ENCODE results near the gene CSH1.
"Not testable (repeated sequence)": the region's sequence is repeated elsewhere in the genome, so short reads cannot be mapped to it uniquely, and the experiment has no call there.

The CSH1 gene

DNA sequence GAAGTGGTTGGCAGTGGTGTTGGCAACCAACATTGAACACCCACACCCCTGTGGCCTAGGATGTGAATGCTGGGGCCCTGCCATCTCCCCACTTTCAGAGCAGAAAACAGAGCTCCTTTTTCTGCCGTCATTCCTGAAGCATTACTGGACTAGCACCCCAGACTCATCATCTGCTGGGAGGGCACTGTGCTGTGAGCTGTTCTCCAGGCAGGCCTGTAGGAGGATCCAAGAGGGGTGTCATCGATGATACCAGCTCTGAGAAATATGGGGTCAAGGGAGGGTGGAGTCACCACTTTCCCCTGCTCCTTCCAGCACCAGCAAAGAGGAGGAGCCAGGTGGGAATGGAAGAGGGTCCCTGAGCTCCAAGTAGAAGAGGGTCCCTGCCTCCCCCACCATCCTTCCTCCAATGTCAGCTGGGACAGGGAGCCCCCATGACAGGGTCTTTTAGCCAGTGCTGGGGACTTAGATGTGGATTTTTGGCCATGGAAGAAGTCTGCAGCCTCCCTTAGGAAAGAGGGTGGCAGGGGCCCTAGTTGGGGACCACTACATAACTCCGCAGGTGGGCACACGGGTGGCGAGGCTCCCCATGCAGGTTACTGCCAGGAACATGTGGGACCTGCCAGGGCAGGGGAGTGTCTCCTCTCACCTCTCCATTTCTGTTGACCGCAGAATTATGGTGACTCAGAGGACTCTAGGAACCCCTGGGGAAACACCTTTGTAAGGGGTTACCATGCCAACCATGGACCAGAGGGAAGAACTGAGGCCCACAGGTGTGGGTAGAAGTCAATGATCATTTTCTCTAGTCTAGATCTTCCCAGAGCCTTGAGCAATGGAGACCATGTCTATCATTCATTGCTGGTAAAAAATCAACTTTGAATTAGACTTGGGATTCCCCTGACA is 2.8 kb upstream of the CSH1 start:
- not testable (repeated sequence) for DNase-seq

DNA sequence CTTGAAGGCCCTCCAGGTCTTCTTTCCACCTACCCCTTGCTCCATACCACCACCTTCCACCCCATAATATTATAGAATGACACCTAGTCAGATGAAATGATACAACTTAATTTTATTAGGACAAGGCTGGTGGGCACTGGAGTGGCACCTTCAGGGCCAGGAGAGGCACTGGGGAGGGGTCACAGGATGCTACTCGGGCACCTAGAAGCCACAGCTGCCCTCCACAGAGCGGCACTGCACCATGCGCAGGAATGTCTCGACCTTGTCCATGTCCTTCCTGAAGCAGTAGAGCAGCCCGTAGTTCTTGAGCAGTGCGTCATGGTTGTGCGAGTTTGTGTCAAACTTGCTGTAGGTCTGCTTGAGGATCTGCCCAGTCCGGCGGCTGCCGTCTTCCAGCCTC is 1.6 kb downstream of the CSH1 start:
- not testable (repeated sequence) for DNase-seq

DNA sequence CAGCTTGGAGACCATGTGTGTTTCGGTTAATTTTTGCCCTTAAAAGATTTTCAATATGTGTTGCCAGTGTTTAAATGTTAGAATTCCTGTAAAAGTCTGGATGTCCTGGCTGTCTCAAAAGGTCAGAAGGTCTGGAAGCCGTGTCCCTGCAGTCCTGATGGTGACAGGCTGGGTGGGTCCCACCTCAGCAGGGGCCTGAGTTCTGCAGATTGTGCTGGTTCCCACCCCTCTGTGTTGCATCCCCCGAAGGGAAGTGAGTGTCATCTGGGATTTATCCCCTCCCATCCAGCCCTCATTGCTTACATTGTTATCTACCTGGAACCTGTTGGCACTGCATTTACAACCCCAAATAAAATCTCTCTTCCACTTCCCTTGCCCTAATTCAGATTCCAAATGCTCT is 2.4 kb downstream of the CSH1 start:
- DNase-seq: not testable (repeated sequence)

DNA sequence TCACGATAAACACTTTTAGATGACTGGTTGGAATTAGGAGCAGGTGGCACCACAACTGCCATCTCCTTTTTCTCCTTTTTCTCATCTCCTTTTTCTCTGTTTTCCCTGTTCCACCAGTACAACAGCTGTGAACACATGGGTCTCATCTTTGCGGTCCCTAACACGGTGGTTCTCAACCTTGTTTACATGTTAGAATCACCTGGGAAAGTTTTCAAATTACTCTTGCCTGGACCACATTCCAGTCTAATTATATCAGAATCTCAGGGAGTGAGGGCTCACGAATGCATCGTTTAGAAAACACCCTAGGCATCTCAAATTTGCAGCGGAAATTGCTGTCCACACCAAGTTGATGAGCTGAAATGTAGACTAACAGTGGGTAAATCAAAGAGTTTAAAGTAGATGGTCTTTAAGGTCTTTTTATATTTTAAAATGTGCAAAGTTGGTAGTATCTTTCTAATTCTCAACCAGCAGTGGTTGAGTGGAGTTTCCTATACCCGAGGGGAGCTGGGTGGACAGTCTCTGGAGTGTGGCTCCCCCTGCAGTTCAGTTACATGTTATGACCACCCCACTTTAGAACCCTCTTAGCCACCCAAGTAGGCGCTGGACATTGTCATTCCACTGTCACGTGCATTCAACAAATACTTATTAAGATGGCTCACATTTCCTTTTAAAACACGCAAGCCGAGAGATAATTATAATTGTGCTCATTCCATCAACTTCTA is 3.9 kb downstream of the CSH1 start:
- not testable (repeated sequence) for DNase-seq

DNA sequence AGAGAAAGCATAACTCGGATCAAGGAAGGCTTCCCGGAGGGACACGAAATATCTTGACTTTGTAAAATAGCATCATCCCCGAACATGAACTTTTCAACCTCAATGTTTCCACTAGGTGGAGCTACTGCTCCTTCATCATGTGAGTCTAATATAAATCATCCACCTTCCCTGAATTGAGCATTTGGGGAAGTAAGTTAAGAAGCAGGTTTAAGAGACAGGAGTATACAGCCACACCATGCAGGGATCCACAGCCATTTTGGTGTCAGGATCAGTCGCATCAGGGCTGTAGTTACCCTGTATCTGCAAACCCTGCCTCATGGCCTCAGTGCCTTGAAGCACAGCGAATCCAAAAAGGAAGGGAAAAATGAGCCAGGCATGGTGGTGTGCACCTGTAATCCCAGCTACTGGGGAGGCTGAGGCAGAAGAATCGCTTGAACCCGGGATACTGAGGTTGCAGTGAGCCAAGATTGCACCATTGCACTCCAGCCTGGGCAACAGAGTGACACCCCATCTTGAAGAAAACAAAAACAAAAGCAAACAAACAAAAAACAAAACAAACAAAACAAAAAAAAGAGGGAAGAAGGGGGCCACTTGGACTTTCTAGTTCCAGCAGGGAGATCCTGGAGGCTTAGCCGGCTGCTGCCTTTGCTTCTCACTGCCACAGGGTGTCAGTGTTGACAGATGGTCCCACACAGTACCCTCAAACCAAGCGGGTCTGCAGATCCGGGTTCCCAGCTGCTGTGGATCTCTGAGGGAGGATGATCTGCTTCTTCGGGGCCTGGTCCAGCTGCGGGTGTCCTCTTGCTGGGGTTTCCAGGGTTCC is 7.1 kb downstream of the CSH1 start:
- DNase-seq: not testable (repeated sequence)

DNA sequence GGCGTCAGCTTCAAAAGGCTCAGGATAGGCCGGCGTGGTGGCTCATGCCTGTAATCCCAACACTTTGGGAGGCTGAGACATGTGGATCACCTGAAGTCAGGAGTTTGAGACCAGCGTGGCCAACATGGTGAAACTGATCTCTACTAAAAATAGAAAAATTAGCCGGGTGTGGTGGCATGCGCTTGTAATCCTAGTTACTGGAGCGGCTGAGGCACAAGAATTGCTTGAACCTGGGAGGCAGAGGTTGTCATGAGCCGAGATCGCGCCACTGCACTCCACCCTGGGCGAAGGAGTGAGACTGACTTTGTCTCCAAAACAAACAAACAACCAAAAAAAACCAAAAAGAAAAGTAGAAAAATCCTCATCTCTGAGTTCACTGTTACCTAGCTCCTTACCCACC is 11.3 kb downstream of the CSH1 start:
- DNase-seq: not testable (repeated sequence)

DNA sequence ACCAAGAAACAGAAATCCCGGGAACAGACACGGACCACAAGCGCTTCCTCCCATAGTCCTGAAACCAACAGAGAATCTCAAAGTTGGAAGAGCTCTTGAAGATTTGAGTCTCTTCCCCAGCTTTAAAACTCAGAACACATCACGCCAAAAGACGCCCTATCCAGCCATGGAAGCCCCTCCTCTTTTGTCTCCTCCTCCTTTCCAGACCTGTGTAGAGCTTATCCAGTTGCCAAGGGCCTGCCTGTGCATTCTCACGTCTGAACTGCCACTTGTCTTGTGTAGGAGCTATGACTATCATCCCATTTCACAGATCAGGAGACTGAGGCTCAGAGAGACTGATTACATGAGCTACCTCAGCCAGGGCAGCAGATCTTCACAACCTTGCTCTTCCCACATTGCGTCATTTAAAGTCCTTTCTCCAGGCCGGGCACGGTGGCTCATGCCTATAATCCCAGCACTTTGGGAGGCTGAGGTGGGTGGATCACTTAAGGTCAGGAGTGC is 13.7 kb downstream of the CSH1 start:
- DNase-seq: not testable (repeated sequence)

DNA sequence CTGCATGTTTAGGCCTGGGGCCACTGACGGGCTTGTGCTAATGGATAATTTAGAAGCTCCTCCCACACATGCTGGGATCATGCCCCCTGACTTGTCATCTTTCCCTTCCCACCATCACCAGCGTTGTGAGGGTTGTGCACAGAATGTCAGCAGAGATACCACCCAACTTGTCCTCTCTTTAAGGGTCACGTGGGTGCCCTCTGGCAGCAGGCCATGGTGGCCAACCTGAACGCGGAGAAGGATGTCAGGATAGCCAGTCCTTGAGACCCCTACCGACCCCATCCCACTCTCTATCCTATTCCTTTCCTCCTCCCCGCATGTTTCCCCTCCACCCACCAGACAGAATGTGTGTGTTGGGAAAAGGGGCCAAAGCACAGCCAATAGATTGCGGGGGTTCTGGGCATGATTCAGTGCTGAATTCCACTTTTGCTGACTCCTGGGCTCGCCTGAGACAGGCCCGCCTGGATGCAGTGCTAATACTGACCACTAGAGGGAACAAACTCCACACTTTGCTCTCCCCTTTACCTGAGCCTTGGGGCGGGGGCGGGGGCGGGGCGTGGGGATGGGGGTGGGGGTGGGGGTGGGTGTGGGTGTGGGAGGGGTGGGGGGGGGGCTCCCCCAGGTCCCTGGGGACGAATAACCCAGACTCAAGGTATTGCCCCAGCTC is 14.3 kb downstream of the CSH1 start, which contains the start of gene GH2:
Gene GH2 (minus strand): TSS at position 10 of the 667 bp plus-strand sequence. CDS start 143 bp downstream, outside the sequence.
- DNase-seq: no peak

DNA sequence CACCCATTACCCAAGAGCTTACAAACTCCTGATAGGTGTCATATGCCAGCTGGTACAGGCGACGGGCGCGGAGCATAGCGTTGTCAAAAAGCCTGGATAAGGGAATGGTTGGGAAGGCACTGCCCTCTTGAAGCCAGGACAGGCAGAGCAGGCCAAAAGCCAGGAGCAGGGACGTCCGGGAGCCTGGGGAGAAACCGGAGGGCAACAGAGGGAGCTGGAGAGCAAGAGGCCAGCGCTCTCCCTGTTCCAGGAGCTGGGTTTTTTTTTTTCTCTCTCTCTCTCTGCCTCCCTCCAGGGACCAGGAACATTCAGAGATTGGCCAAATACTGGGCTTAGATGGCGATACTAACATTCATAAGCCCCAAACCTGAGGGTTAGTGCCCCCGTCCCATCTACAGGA is 15.0 kb downstream of the CSH1 start:
- not testable (repeated sequence) for DNase-seq

DNA sequence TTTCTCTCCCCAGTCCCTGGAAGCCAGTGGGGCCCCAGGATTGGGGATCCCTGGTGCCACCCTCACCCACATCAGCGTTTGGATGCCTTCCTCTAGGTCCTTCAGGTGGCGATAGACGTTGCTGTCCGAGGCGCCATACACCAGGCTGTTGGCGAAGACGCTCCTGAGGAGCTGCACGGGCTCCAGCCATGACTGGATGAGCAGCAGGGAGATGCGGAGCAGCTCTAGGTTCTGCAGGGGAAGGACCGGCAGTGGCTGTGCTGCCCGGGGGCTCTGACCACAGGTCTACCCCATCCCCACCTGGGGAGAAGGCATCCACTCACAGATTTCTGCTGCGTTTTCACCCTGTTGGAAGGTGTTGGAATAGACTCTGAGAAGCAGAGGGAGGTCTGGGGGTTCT is 15.7 kb downstream of the CSH1 start:
- no peak for DNase-seq

DNA sequence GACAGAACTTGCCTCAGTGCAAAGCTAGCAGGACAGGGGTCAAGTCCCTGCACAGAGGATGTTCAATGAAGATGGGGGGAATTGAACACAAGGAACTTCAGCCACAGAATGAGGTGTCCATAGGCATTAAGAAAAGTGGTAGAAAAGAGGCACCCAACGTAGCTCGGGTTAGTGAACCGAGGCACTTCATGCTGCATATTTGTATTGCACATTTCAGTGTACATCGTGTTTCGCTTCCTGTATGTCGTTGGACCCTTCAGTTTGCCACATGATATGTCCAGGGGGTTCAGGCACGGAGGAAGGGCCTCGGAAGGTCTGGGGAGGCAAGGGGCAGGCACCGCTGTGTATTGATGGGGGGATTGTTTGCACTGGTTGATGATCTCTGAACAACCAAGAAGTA is 18.0 kb downstream of the CSH1 start:
- not testable (repeated sequence) for DNase-seq

DNA sequence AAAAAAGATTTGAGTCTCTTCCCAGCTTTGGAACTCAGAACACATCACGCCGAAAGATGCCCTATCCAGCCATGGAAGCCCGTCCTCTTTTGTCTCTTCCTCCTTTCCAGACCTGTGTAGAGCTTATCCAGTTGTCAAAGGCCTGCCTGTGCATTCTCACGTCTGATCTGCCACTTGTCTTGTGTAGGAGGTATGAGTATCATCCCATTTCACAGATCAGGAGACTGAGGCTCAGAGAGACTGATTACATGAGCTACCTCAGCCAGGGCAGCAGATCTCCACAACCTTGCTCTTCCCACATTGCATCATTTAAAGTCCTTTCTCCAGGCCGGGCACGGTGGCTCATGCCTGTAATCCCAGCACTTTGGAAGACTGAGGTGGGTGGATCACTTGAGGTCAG is 21.7 kb downstream of the CSH1 start:
- DNase-seq: not testable (repeated sequence)

DNA sequence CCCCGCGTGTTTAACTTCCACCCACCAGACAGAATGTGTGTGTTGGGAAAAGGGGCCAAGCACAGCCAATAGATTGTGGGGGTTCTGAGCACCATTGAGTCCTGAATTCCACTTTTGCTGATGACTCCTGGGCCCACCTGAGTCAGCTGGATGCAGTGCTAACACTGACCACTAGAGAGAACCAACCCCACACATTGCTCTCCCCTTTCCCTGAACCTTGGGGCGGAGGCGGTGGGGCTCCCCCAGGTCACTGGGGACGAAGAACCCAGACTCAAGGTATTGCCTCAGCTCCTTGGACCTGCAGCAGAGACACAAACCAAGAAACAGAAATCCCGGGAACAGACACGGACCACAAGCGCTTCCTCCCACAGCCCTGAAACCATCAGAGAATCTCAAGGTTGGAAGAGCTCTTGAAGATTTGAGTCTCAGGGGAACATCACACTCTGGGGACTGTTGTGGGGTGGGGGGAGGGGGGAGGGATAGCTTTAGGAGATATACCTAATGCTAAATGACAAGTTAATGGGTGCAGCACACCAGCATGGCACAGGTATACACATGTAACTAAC is 22.2 kb downstream of the CSH1 start:
- DNase-seq: not testable (repeated sequence)

DNA sequence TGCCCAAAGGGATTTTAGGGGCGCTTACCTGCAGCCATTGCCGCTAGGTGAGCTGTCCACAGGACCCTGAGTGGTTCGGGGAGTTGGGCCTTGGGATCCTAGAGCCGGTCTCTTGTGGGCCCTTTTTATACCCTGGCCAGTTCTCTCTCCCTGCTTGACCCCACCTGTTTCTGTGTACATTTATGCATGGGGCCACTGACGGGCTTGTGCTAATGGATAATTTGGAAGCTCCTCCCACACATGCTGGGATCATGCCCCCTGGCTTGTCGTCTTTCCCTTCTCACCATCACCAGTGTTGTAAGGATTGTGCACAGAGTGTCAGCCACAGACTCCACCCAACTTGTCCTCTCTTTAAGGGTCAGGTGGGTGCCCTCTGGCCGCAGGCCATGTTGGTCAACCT is 22.8 kb downstream of the CSH1 start, which contains the start of gene CSH2:
Gene CSH2 (minus strand): TSS at position 101 of the 400 bp plus-strand sequence. CDS start 63 bp downstream, at position 38.
- not testable (repeated sequence) for DNase-seq

DNA sequence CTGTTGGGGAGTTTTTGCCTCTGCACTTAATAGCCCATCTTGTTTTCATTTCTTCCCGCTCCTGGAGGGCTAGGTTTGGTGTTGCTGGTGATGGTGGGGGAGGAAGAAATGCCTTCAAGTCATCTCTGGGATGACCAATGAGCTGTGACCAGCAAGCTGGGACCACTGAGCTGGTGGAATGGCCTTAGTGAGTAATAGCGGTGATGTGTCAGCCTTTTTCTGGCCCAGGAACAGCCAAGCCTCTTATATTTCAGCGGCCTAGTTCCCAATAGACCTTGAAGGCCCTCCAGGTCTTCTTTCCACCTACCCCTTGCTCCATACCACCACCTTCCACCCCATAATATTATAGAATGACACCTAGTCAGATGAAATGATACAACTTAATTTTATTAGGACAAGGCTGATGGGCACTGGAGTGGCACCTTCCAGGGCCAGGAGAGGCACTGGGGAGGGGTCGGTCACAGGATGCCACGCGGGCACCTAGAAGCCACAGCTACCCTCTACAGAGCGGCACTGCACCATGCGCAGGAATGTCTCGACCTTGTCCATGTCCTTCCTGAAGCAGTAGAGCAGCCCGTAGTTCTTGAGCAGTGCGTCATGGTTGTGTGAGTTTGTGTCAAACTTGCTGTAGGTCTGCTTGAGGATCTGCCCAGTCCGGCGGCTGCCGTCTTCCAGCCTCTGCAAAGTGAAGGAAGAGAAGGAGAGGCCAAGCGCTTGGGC is 24.6 kb downstream of the CSH1 start:
- not testable (repeated sequence) for DNase-seq

DNA sequence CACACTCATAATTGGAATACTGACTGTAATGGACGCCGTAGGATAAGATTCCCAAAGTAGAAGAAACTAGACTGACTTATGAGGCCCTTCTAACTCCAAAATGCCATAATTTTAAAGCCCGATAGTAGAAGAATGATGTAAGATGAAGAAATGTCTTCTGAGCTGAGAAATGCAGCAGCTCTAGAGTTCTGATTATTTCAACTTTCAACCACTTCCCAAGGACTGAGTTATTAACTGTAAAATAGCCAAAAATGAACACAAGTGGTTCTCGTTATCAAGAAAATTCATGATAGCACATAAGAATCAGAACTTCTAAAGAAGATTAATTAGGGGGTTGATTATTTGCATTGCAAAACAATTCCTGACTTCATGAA is 26.1 kb downstream of the CSH1 start:
- DNase-seq: not testable (repeated sequence)

DNA sequence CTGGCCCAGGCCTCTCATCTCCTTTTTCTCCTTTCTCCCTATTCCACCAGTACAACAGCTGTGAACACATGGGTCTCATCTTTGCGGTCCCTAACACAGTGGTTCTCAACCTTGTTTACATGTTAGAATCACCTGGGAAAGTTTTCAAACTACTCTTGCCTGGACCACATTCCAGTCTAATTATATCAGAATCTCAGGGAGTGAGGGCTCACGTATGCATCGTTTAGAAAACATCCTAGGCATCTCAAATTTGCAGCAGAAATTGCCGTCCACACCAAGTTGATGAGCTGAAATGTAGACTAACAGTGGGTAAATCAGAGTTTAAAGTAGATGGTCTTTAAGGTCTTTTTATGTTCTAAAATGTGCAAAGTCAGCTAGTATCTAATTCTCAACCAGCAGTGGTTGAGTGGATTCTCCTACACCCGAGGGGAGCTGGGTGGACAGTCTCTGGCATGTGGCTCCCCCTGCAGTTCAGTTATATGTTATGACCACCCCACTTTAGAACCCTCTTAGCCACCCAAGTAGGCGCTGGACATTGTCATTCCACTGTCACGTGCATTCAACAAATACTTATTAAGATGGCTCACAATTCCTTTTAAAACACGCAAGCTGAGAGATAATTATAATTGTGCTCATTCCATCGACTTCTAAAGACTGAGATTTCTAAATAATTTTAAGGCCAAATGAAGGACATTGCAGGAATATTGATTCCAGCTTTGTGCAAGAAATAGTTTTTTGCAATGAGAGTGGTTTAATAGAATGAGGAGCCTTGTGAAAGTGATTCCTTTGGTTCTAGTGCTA is 26.7 kb downstream of the CSH1 start:
- DNase-seq: not testable (repeated sequence)

DNA sequence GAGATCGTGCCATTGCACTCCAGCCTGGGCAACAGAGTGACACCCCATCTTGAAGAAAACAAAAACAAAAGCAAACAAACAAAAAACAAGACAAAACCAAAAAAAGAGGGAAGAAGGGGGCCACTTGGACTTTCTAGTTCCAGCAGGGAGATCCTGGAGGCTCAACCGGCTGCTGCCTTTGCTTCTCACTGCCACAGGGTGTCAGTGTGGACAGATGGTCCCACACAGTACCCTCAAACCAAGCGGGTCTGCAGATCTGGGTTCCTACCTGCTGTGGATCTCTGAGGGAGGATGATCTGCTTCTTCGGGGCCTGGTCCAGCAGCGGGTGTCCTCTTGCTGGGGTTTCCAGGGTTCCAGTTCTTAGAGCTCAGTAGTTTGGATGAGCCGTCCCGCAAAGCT is 29.7 kb downstream of the CSH1 start:
- not testable (repeated sequence) for DNase-seq

DNA sequence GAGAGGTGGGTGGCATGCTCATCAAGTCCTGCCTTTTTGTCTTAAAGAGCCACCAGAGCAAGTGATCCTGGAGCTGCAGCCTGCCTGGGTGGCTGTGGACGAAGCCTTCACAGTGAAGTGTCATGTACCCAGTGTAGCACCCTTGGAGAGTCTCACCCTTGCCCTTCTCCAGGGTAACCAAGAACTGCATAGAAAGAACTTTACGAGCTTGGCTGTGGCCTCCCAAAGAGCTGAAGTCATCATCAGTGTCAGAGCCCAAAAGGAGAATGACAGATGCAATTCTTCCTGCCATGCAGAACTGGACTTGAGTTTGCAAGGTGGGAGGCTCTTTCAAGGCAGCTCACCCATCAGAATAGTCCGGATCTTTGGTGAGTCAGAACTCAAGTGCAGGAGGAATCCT is 37.1 kb downstream of the CSH1 start:
- no peak for DNase-seq

DNA sequence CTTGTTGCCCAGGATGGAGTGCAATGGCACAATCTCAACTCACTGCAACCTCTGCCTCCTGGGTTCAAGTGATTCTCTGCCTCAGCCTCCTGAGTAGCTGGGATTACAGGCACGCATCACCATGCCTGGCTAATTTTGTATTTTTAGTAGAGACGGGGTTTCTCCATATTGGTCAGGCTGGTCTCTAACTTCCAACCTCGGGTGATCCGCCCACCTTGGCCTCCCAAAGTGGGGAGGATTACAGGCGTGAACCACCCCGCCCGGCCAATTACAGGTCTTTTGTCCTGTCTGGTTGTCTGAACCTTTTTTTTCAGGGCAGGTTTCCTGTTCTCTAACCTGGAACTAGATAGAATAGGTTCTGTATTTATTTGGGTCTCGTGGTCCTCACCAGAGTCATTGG is 39.9 kb downstream of the CSH1 start:
- not testable (repeated sequence) for DNase-seq
